ENCODE measurements around the gene PALMD.

PALMD gene

DNA sequence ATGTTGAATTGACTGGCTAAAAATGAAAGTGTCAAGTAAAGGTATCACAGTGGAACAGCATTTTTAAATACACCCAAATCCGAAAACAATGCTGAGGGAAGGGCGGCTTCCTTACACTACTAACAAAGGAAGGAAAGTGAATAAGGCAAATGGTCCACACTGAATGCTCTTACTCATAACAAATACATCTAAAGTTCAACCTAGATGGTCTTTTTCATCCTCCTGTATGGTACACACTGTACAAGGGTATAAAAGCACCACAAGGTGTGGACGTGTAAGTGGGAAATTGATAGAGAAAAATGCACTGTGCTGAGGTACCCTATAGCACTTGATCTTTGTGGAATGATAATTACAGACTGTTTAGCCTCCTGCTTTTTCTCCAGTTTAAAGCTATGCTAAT lies 7.1 kb upstream of the PALMD start:
- TF ChIP-seq TAF1 (IDR thresholded peaks at IDR 0.05; ENCODE audit: borderline replicate concordance, low read depth, low read length) (no peak), POLR2A (IDR thresholded peaks at IDR 0.05; ENCODE audit: low read depth, low read length) (no peak), POLR2AphosphoS5 (IDR thresholded peaks at IDR 0.05; ENCODE audit: low read depth, low read length) (no peak)
- no peak for DNase-seq (ENCODE audit: insufficient read length)
- FAIRE-seq: no peak

DNA sequence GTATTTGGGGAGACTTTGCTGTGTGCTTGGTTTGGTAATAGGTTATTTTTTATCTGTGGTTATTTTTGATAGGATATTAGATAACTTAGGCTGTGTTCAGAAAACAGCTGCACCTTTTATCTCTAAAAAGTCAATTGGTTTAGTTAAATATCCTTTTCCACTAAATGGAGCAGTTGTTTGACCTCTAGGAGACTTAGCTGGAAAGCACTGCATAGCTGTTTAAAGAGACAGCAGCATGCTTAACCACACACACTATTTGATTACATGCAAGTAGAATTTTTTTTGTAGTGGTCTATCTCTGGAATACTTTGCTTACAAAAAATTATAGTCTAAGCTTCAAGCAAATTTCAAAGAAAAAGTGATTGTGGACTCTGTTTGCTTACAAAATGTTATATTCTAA lies 6.5 kb upstream of the PALMD start:
- DNase-seq (ENCODE audit: insufficient read length) (no peak), FAIRE-seq (no peak)
- no peak for TF ChIP-seq POLR2AphosphoS5 (IDR thresholded peaks at IDR 0.05; ENCODE audit: low read depth, low read length)
- TF ChIP-seq TAF1 (IDR thresholded peaks at IDR 0.05; ENCODE audit: borderline replicate concordance, low read depth, low read length): no peak
- TF ChIP-seq POLR2A (IDR thresholded peaks at IDR 0.05; ENCODE audit: low read depth, low read length): no peak

DNA sequence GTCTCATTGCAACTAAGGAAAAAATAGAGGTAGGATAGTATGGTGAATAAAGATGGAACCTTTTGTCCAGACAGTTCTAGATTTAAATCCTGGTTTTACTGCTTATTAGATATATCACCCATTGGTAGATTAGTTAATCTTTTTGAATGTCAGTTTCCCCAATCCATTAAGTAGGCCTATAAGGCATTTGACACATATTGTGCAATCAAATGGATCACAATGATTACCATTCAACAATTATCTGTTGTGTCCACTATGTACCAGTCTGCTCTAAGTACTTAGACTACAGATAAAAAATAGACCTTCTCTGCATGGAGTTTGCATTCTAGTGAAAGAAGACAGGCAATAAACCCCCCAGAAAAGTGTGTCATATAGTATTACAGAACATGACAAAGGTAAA lies 6.0 kb upstream of the PALMD start:
- no peak for DNase-seq (ENCODE audit: insufficient read length)
- TF ChIP-seq TAF1 (IDR thresholded peaks at IDR 0.05; ENCODE audit: borderline replicate concordance, low read depth, low read length): no peak
- no peak for TF ChIP-seq POLR2A (IDR thresholded peaks at IDR 0.05; ENCODE audit: low read depth, low read length)
- TF ChIP-seq POLR2AphosphoS5 (IDR thresholded peaks at IDR 0.05; ENCODE audit: low read depth, low read length): no peak
- FAIRE-seq: no peak

DNA sequence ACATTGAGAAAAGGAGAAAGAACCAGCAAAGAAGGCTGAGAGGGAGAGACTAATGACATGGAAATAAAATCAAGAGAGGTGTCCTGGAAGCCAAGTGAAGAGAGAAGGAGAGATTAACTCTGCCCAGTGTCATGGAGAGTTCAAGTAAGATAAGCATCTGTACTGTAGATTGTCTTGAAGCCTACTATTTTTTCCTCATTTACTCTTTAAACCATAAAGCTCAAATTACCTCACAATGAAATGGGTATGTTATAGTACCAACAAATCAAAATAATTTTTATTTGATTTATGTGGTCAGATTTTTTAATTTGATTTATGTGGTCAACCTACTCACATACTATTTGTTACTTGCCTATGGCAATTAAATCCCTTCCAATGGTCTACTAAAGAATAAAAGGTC lies 5.2 kb upstream of the PALMD start:
- FAIRE-seq: no peak
- TF ChIP-seq TAF1 (IDR thresholded peaks at IDR 0.05; ENCODE audit: borderline replicate concordance, low read depth, low read length) (no peak), POLR2A (IDR thresholded peaks at IDR 0.05; ENCODE audit: low read depth, low read length) (no peak)
- DNase-seq (ENCODE audit: insufficient read length): no peak

DNA sequence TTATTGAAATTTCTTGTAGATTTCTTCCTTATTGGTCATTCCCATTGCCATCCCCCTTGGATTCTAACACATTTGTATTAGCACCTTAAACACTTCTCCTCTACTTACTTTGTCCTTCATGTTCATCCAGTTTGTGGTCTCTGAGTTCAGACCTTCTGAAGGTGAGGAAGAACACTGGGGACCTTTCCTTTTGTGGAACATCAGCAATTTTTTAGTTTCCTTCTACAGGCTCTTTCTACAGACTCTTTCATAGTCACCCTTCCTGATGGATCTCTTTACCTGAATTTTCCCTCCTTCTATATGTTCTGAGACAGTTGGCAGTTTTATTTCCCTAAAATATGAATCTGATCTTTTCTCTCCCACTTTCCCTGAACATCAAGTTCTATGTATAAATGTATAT lies 4.4 kb upstream of the PALMD start:
- FAIRE-seq (no peak), DNase-seq (ENCODE audit: insufficient read length) (no peak)
- TF ChIP-seq TAF1 (IDR thresholded peaks at IDR 0.05; ENCODE audit: borderline replicate concordance, low read depth, low read length) (no peak), POLR2AphosphoS5 (IDR thresholded peaks at IDR 0.05; ENCODE audit: low read depth, low read length) (no peak), POLR2A (IDR thresholded peaks at IDR 0.05; ENCODE audit: low read depth, low read length) (no peak)

DNA sequence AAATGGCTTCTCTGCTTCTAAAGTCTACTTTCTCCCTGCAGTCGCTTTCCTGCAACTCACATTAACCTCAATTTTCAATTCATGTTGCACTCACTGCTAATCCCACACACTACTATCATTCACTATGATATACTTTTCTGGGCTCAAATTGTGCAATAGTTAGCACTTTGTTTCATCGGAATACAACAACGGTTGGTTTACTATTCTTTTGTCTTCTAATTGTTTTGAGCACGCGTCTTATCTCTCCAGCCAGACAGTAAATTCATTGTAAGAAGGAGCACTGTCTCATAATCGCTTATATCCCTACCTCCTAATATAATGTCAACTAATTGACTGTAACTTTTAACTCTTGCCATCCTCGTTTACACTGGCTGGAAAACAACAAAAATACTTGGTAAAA lies 3.9 kb upstream of the PALMD start:
- TF ChIP-seq POLR2AphosphoS5 (IDR thresholded peaks at IDR 0.05; ENCODE audit: low read depth, low read length) (no peak), TAF1 (IDR thresholded peaks at IDR 0.05; ENCODE audit: borderline replicate concordance, low read depth, low read length) (no peak), POLR2A (IDR thresholded peaks at IDR 0.05; ENCODE audit: low read depth, low read length) (no peak)
- no peak for DNase-seq (ENCODE audit: insufficient read length)
- no peak for FAIRE-seq

DNA sequence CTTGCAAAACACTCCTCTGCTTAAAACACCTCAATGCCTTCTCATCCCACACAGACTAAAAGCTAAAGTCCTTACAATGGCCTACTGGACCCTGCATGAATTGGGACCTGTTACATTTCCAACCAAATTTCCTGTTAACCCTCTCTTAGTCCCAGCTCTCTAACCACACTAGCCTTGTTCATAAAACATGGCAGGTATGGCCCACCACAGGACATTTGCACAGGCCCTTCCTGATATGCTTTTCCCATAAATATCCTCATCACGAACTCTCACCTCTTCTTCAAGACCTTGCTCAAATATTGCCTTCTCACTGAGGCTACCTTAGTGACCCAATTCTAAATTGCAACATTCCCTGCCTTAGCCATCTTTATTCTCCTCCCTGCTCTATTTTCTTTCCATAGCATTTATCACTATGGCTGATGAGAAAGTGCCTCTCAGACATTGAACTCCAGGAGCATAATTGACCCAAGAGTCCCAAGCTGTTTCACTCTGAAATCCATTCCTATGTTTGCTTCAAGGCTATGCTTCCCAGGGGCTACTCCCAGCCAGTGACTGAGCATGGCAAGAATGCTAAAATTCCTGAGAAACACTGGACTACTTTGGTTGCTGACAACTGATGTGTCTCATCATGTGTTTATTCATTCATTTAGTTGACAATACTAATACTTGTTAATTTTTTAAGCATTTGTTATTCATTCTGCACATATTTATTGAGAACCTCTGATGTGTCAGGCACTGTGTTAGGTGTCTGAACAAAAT lies 2.7 kb upstream of the PALMD start:
- DNase-seq (ENCODE audit: insufficient read length): no peak
- TF ChIP-seq POLR2AphosphoS5 (IDR thresholded peaks at IDR 0.05; ENCODE audit: low read depth, low read length) (no peak), POLR2A (IDR thresholded peaks at IDR 0.05; ENCODE audit: low read depth, low read length) (no peak), TAF1 (IDR thresholded peaks at IDR 0.05; ENCODE audit: borderline replicate concordance, low read depth, low read length) (no peak)
- FAIRE-seq: no peak

DNA sequence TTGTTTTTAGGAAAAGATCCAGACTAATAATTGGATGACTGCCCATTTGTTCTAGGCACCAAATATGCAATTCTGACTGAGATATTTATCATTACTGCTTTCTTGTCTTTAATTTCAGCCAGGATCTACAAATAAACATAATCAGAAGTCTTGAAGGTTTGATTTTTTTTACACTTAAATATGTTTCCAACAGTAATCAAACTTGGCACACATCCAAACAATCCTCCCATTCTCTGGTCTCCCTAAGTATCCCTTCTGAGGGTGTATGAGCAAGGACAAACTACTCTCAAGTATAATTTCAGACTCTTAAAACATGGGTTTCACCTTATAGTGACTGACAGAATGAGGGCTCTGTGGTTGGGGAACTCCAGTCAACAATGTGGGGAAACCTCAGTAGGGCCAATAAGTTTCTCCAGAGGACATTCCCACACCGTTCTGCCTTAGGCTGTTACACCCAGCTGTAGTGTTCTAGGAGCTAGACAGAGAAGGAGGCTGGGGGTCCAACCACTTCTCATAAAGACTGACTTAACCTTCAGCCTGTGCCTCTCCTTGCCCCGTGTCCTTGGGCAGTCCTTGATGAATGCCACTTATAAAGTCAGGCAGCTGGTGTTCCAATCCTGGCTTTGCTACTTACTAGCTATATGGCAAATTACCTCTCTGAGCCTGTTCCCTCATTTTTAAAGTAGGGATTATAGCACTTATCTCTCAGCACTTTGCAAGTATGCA lies 1.5 kb upstream of the PALMD start:
- FAIRE-seq (no peak), DNase-seq (ENCODE audit: insufficient read length) (no peak)
- TF ChIP-seq POLR2AphosphoS5 (IDR thresholded peaks at IDR 0.05; ENCODE audit: low read depth, low read length) (no peak), POLR2A (IDR thresholded peaks at IDR 0.05; ENCODE audit: low read depth, low read length) (no peak), TAF1 (IDR thresholded peaks at IDR 0.05; ENCODE audit: borderline replicate concordance, low read depth, low read length) (no peak)

DNA sequence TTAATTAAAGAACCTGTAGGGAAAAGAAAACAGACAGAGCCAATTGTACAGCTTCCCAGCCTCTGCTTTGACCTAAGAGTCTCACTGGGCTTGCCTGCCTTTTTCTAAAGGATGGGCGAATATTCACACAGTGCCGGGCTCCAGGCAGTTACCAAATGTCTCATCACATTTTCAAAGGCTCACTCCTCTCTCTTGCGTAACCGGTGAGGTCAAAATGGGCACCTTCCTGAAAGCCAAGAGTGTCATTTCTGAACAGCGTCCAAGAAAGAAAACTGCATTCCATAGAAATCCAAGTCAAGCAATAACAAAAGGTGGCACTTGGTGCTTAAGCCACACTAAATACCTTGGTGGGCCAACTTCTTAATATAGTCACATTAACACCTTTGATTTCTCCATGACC lies 710 bp upstream of the PALMD start:
- no peak for FAIRE-seq
- no peak for TF ChIP-seq POLR2AphosphoS5 (IDR thresholded peaks at IDR 0.05; ENCODE audit: low read depth, low read length)
- no peak for TF ChIP-seq POLR2A (IDR thresholded peaks at IDR 0.05; ENCODE audit: low read depth, low read length)
- TF ChIP-seq TAF1 (IDR thresholded peaks at IDR 0.05; ENCODE audit: borderline replicate concordance, low read depth, low read length): no peak
- no peak for DNase-seq (ENCODE audit: insufficient read length)

DNA sequence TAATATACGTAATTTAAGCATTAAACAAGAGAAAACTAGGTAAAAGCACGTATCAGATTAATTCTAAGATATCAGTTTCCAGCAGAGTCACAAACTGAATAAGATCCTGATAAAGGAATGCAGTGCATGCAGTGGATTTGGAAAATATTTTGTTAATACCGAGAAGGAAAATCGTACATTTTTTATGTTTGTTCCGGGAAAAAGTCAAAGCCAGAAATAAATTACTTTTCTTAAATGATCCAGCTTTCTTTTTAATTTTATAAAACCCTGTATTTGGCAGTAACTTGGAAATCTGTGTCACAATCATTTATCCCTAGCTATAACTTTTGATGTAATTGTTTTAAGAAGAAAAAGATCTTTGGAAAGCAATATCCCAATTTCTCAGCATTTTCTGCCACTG lies 955 bp downstream of the PALMD start:
- no peak for FAIRE-seq
- no peak for TF ChIP-seq TAF1 (IDR thresholded peaks at IDR 0.05; ENCODE audit: borderline replicate concordance, low read depth, low read length)
- no peak for TF ChIP-seq POLR2AphosphoS5 (IDR thresholded peaks at IDR 0.05; ENCODE audit: low read depth, low read length)
- no peak for TF ChIP-seq POLR2A (IDR thresholded peaks at IDR 0.05; ENCODE audit: low read depth, low read length)

DNA sequence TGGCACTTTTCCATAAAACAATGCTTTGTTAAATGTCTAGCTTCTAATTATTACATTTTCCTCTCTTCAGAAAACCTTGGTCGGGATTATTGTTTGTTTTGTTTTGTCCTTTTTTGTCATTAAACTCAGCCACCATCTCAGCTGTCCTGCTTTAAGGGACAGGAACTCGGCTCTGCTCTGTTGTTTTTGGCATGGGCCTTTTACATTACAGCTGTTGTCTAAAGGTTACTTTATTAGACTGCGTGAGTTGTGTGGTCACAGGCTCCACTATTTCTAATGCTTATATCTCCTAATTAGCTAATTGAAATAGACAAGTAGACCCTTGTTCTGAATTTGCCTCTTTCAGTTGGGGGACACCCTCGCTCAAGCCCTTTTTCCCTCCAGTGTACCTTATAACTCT lies 1.6 kb downstream of the PALMD start:
- TF ChIP-seq POLR2A (IDR thresholded peaks at IDR 0.05; ENCODE audit: low read depth, low read length) (no peak), TAF1 (IDR thresholded peaks at IDR 0.05; ENCODE audit: borderline replicate concordance, low read depth, low read length) (no peak), POLR2AphosphoS5 (IDR thresholded peaks at IDR 0.05; ENCODE audit: low read depth, low read length) (no peak)
- FAIRE-seq: no peak
- no peak for DNase-seq (ENCODE audit: insufficient read length)

More for the DNA sequence above, 955 bp downstream of the PALMD start:
- no peak for DNase-seq (ENCODE audit: insufficient read length)

DNA sequence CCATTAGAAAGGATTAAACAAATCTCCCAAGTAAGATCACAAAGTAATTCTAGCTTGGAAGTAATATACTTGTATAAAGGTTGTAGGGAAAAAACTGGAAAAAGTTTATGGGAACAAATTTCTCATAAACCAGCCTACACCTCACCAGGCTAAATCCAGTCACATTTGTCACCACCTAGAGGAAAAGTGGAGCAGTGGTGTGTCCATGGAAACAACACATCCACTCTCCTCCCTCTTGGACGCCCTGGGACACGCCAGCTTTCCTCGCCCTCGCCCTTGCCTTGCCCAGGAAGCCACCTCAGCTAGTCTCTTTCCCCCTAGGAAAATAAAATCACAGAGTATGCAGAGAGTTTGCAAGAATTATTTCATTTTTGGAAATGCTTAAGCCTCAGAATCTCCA lies 2.2 kb downstream of the PALMD start:
- FAIRE-seq (no peak), DNase-seq (ENCODE audit: insufficient read length) (no peak)
- TF ChIP-seq POLR2A (IDR thresholded peaks at IDR 0.05; ENCODE audit: low read depth, low read length) (no peak), POLR2AphosphoS5 (IDR thresholded peaks at IDR 0.05; ENCODE audit: low read depth, low read length) (no peak), TAF1 (IDR thresholded peaks at IDR 0.05; ENCODE audit: borderline replicate concordance, low read depth, low read length) (no peak)

All from GM12892 (cell line).